Testis (tissue), 2 donors: ENCODE results near the gene FBXL12.

Experiments used
- CTCF ChIP-seq, 3 experiments: fragments of 450-650 bp in 2 of 3; fragments of 200-600 bp in 1 of 3; sonication (generic) in 1 of 3; IDR thresholded peaks; one replicate each; pipeline ENCODE4 v1.5.1; 2016 to 2019; ENCODE audit warnings: antibody characterized with exemption in 3 of 3, mild to moderate bottlenecking in 2 of 3, moderate library complexity in 1 of 3
- POLR2A ChIP-seq: fragments of 450-650 bp; IDR thresholded peaks from one replicate; pipeline ENCODE4 v1.6.1; 2017; ENCODE audit warnings: antibody characterized with exemption, mild to moderate bottlenecking, moderate library complexity

- TF ChIP-seq CTCF (IDR thresholded peaks at IDR 0.05) (no peak), POLR2A (no peak)
These were observed 7.7 kb downstream of the FBXL12 start for GRCh38 chr19:9811139-9811538.
